K562 (cell line): Measurements from ENCODE around the gene PODXL2. TPM values are rescaled to one million over a fixed set of nuclear protein-coding genes. Genes with fewer than 3 reads are reported as not detected.

Experiments used
- CREB3L1 ChIP-seq: fragments of 450-650 bp; IDR thresholded peaks from 2 replicates; pipeline ENCODE4 v1.6.1; 2014; ENCODE audit warnings: low read depth, mild to moderate bottlenecking, moderate library complexity, borderline replicate concordance
- SIN3A ChIP-seq, 2 experiments: fragments of 150-350 bp in 1 of 2; IDR thresholded peaks; 2 replicates each; pipeline ENCODE4 v1.6.1; 2011 to 2016; ENCODE audit warnings: borderline replicate concordance in 2 of 2, low read depth in 2 of 2, low read length in 2 of 2, mild to moderate bottlenecking in 2 of 2, moderate library complexity in 2 of 2; ENCODE audit not compliant: control insufficient read depth in 1 of 2
- SP2 ChIP-seq: IDR thresholded peaks from 2 replicates; pipeline ENCODE4 v1.6.1; 2011; ENCODE audit warnings: mild to moderate bottlenecking, low read depth, low read length, moderate library complexity; ENCODE audit not compliant: poor library complexity, severe bottlenecking; ENCODE audit errors: extremely low read depth
- TAF7 ChIP-seq: fragments of 450-650 bp; IDR thresholded peaks from 2 replicates; pipeline ENCODE4 v1.6.1; 2016; ENCODE audit warnings: missing genetic modification characterization, missing compliant biosample characterization
- TEAD2 ChIP-seq: fragments of 450-650 bp; IDR thresholded peaks from 2 replicates; pipeline ENCODE4 v1.6.1; 2016; ENCODE audit warnings: missing genetic modification characterization, control low read depth, missing compliant biosample characterization
- WHSC1 ChIP-seq: IDR thresholded peaks from one replicate; pipeline ENCODE4 v1.6.1; 2012; ENCODE audit warnings: low read length, control low read depth, inconsistent platforms
- ZNF175 ChIP-seq: fragments of 200-800 bp; sonication (Bioruptor generic); IDR thresholded peaks from 2 replicates; pipeline ENCODE4 v1.6.1; 2016; ENCODE audit warnings: low read depth, mild to moderate bottlenecking, missing genetic modification characterization, missing compliant biosample characterization
- polyA plus RNA-seq, 8 experiments: library from polyadenylated mRNA; depleted of rRNA in 4 of 8; stranded (reverse) in 5 of 8; unstranded in 3 of 8; fragments of >200 nt; fragmentation: Nextera tagmentation in 2 of 8; fragmentation: Illumina TruSeq in 1 of 8; extraction: Ambion mirVana in 2 of 8; extraction: Trizol in 1 of 8; gene quantifications; 2 replicates each; pipeline versions ENCODE4 v1.2.1 to v1.2.3, GENCODE V29; 2011 to 2014; ENCODE audit warnings: inconsistent platforms in 1 of 8, missing spikeins in 1 of 8
- total RNA-seq, 7 experiments: library from RNA; depleted of rRNA in 6 of 7; stranded (reverse); fragments of >200 nt in 6 of 7; fragmentation: Illumina TruSeq in 2 of 7; extraction: Trizol in 2 of 7; gene quantifications; 2 replicates each; pipeline versions ENCODE4 v1.2.1 to v1.2.3, GENCODE V29; 2011 to 2021; ENCODE audit warnings: low replicate concordance in 1 of 7
- TF ChIP-seq, protein P1 (sequence below): fragments of 250-450 bp; sonication (Bioruptor Pico); IDR thresholded peaks from 2 replicates; pipeline ENCODE4 v1.9.0; 2021; ENCODE audit warnings: mild to moderate bottlenecking, inconsistent platforms
- TF ChIP-seq, protein P2 (sequence below): fragments of 450-650 bp; IDR thresholded peaks from 2 replicates; pipeline ENCODE4 v1.6.1; 2016; ENCODE audit warnings: mild to moderate bottlenecking, moderate library complexity

Gene PODXL2
- total and polyA plus RNA-seq, 9 of the 15 experiments (the other 6 are each of a cell fraction or from before 2014, with no cell fraction given), result 0.03 to 52.5 (median 21.9) TPM

DNA sequence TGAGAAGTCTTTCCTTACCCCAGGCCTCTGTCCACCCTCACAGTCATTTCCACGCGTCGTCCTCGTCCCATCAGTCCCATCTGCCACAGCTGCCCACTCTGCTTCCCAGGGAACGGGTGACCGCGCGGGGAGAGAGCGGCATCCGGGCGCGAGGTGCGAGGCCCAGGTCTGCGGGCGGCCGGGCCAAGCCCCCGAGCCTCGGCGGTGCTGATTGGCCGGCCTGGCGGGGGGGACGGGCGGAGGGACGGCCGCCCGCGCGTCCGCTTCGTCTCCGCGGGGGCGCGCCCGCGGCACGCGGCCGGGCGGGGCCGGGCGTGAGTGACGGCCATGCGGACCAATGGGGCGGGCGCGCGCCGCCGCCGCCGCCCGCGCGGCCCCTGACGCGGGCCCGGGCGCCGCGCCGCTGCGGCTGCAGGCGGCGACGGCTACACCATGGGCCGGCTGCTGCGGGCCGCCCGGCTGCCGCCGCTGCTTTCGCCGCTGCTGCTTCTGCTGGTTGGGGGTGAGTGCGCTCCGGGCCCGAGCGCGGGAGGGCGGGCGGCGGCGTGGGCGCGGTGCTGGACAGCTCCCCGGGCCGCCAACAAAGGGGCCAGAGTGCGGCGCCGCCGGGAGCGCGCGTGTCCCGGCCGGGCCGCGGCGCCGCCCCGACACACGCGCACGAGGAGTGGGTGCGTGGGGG lies at the start of gene PODXL2 (continued):
- TF ChIP-seq TAF7 (tag) (no peak), CREB3L1 (peak; percentile 59; the same call in 1 of the 2 replicates), TEAD2 (no peak), ZNF175 (CRISPR knock-in tag) (0 out of 2 replicates have a peak, but pooled peaks have one; percentile 44), WHSC1 (no peak), SP2 (peak; percentile 24), SIN3A (IDR thresholded peaks at IDR 0.05; ENCODE audit: borderline replicate concordance in 2 of 2, control insufficient read depth in 1 of 2, low read depth in 2 of 2, low read length in 2 of 2) (peak in 1 of 2 experiments; percentile 76; a peak in 1 of 4 replicates)
- TF ChIP-seq, protein P1, sequence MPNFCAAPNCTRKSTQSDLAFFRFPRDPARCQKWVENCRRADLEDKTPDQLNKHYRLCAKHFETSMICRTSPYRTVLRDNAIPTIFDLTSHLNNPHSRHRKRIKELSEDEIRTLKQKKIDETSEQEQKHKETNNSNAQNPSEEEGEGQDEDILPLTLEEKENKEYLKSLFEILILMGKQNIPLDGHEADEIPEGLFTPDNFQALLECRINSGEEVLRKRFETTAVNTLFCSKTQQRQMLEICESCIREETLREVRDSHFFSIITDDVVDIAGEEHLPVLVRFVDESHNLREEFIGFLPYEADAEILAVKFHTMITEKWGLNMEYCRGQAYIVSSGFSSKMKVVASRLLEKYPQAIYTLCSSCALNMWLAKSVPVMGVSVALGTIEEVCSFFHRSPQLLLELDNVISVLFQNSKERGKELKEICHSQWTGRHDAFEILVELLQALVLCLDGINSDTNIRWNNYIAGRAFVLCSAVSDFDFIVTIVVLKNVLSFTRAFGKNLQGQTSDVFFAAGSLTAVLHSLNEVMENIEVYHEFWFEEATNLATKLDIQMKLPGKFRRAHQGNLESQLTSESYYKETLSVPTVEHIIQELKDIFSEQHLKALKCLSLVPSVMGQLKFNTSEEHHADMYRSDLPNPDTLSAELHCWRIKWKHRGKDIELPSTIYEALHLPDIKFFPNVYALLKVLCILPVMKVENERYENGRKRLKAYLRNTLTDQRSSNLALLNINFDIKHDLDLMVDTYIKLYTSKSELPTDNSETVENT, result no peak
- TF ChIP-seq, protein P2, sequence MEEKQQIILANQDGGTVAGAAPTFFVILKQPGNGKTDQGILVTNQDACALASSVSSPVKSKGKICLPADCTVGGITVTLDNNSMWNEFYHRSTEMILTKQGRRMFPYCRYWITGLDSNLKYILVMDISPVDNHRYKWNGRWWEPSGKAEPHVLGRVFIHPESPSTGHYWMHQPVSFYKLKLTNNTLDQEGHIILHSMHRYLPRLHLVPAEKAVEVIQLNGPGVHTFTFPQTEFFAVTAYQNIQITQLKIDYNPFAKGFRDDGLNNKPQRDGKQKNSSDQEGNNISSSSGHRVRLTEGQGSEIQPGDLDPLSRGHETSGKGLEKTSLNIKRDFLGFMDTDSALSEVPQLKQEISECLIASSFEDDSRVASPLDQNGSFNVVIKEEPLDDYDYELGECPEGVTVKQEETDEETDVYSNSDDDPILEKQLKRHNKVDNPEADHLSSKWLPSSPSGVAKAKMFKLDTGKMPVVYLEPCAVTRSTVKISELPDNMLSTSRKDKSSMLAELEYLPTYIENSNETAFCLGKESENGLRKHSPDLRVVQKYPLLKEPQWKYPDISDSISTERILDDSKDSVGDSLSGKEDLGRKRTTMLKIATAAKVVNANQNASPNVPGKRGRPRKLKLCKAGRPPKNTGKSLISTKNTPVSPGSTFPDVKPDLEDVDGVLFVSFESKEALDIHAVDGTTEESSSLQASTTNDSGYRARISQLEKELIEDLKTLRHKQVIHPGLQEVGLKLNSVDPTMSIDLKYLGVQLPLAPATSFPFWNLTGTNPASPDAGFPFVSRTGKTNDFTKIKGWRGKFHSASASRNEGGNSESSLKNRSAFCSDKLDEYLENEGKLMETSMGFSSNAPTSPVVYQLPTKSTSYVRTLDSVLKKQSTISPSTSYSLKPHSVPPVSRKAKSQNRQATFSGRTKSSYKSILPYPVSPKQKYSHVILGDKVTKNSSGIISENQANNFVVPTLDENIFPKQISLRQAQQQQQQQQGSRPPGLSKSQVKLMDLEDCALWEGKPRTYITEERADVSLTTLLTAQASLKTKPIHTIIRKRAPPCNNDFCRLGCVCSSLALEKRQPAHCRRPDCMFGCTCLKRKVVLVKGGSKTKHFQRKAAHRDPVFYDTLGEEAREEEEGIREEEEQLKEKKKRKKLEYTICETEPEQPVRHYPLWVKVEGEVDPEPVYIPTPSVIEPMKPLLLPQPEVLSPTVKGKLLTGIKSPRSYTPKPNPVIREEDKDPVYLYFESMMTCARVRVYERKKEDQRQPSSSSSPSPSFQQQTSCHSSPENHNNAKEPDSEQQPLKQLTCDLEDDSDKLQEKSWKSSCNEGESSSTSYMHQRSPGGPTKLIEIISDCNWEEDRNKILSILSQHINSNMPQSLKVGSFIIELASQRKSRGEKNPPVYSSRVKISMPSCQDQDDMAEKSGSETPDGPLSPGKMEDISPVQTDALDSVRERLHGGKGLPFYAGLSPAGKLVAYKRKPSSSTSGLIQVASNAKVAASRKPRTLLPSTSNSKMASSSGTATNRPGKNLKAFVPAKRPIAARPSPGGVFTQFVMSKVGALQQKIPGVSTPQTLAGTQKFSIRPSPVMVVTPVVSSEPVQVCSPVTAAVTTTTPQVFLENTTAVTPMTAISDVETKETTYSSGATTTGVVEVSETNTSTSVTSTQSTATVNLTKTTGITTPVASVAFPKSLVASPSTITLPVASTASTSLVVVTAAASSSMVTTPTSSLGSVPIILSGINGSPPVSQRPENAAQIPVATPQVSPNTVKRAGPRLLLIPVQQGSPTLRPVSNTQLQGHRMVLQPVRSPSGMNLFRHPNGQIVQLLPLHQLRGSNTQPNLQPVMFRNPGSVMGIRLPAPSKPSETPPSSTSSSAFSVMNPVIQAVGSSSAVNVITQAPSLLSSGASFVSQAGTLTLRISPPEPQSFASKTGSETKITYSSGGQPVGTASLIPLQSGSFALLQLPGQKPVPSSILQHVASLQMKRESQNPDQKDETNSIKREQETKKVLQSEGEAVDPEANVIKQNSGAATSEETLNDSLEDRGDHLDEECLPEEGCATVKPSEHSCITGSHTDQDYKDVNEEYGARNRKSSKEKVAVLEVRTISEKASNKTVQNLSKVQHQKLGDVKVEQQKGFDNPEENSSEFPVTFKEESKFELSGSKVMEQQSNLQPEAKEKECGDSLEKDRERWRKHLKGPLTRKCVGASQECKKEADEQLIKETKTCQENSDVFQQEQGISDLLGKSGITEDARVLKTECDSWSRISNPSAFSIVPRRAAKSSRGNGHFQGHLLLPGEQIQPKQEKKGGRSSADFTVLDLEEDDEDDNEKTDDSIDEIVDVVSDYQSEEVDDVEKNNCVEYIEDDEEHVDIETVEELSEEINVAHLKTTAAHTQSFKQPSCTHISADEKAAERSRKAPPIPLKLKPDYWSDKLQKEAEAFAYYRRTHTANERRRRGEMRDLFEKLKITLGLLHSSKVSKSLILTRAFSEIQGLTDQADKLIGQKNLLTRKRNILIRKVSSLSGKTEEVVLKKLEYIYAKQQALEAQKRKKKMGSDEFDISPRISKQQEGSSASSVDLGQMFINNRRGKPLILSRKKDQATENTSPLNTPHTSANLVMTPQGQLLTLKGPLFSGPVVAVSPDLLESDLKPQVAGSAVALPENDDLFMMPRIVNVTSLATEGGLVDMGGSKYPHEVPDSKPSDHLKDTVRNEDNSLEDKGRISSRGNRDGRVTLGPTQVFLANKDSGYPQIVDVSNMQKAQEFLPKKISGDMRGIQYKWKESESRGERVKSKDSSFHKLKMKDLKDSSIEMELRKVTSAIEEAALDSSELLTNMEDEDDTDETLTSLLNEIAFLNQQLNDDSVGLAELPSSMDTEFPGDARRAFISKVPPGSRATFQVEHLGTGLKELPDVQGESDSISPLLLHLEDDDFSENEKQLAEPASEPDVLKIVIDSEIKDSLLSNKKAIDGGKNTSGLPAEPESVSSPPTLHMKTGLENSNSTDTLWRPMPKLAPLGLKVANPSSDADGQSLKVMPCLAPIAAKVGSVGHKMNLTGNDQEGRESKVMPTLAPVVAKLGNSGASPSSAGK, result peak; percentile 91
